Sigmoid colon (tissue), 7 donors: ENCODE data around the gene ZBED5. TPM values are rescaled to one million over a fixed set of nuclear protein-coding genes. Genes with fewer than 3 reads are reported as not detected.
"Not testable (repeated sequence)": the region's sequence is repeated elsewhere in the genome, so short reads cannot be mapped to it uniquely, and the experiment has no call there.

ENCODE experiments used
- DNase-seq: peaks from one replicate; pipeline ENCODE4 v3.0.0-alpha.2; 2019
- H3K27ac ChIP-seq, 4 donors: fragments of 200-600 bp; sonication (generic); one replicate each; pipeline ENCODE4 v1.5.1; 2016 to 2019; ENCODE audit warnings: mild to moderate bottlenecking in 1 of 4
- H3K27me3 ChIP-seq, 3 donors: fragments of 200-600 bp; sonication (generic); one replicate each; pipeline ENCODE4 v1.5.1; 2019; ENCODE audit warnings: mild to moderate bottlenecking in 1 of 3
- H3K36me3 ChIP-seq, 4 donors: fragments of 200-600 bp; sonication (generic); one replicate each; pipeline ENCODE4 v1.5.1; 2016 to 2019
- H3K4me1 ChIP-seq, 4 donors: fragments of 200-600 bp; sonication (generic); one replicate each; pipeline ENCODE4 v1.5.1; 2017 to 2019
- H3K4me3 ChIP-seq, 4 donors: fragments of 200-600 bp; sonication (generic); one replicate each; pipeline ENCODE4 v1.5.1; 2017 to 2019; ENCODE audit warnings: mild to moderate bottlenecking in 2 of 4, moderate library complexity in 1 of 4
- H3K9me3 ChIP-seq, 4 donors: fragments of 200-600 bp in 3 of 4; sonication (generic) in 3 of 4; one replicate each; pipeline versions ENCODE4 v1.5.1 to v1.6.1; 2013 to 2019
- CTCF ChIP-seq, 4 experiments: fragments of 450-650 bp in 3 of 4; fragments of 200-600 bp in 1 of 4; IDR thresholded peaks; one replicate each; pipeline ENCODE4 v1.5.1; 2016 to 2019; ENCODE audit warnings: antibody characterized with exemption in 4 of 4, mild to moderate bottlenecking in 3 of 4, moderate library complexity in 2 of 4
- EP300 ChIP-seq, 4 donors: sonication (generic); formaldehyde crosslinking; IDR thresholded peaks; one replicate each; pipeline ENCODE4 v1.6.1; 2017; ENCODE audit warnings: antibody characterized with exemption in 4 of 4
- POLR2A ChIP-seq, 2 donors: fragments of 450-650 bp; IDR thresholded peaks; one replicate each; pipeline ENCODE4 v1.6.1; 2016; ENCODE audit warnings: antibody characterized with exemption in 2 of 2, mild to moderate bottlenecking in 2 of 2, moderate library complexity in 2 of 2
- POLR2AphosphoS5 ChIP-seq, 4 donors: sonication (generic); formaldehyde crosslinking; IDR thresholded peaks; one replicate each; pipeline ENCODE4 v1.6.1; 2017; ENCODE audit warnings: antibody characterized with exemption in 4 of 4
- WGBS, 2 donors: extraction: QIAGEN DNeasy Blood & Tissue Kit; methylation state at CpG; one replicate each; pipeline ENCODE4 v1.1.7; 2013; 5-methylcytosine and 5-hydroxymethylcytosine counted together
- intact Hi-C: fragments of 100-400 bp; cut with DNase I; formaldehyde crosslinking; loops from one replicate; pipeline ENCODE4 v1.15.1; 2023
- polyA plus RNA-seq, 3 donors: library from polyadenylated mRNA; stranded (reverse); fragments of 200-250 nt; gene quantifications; one replicate each; pipeline ENCODE4 v1.2.3, GENCODE V29; 2013
- total RNA-seq, 4 donors: library from RNA; depleted of rRNA; stranded (reverse); fragments of >200 nt; gene quantifications; one replicate each; pipeline ENCODE4 v1.1.0, GENCODE V29; 2016
- donor health status: healthy with polysubstance abuse.
- donor health status: Bipolar disorder and iron deficiency.
- donor health status: healthy.

ZBED5 gene
- total and polyA plus RNA-seq, 7 donors: 9.0 to 51.7 (median 34.9) TPM

DNA sequence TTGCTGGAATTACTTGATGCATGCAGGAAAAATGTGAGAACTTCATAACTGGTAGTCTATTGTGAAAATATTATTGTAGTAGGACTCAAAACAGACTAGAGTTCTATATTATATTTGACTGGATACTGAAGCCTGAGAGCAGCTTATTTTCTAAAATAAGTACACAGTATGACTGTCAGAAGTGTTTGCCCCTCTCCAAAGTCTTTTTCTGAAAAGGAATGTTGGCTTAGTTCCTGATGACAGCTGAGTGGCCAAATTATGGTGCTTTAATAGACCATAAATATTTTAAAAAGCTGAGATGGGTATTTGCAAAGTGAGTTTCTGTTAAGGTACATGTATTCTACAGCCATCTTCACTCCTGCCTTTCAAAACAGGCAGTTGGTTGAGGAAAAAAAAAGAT, 13.1 kb downstream of the ZBED5 start:
- peaks cover 0 to 4% (median 0%) of the 10 kb centered on the region in 4 donors for H3K36me3 ChIP-seq
- H3K9me3 ChIP-seq: no peaks in the 10 kb centered on the region
- H3K4me3 ChIP-seq: no peak overlapping the region
- no peak for DNase-seq
- TF ChIP-seq CTCF (IDR thresholded peaks at IDR 0.05): no peak
- no peak for TF ChIP-seq EP300 (IDR thresholded peaks at IDR 0.05)
- TF ChIP-seq POLR2A (IDR thresholded peaks at IDR 0.05): no peak
- TF ChIP-seq POLR2AphosphoS5 (IDR thresholded peaks at IDR 0.05): no peak
- intact Hi-C loops: no loop called here
- H3K27ac ChIP-seq: peak overlapping the region in 2 of 4 donors; percentile 42 to 44
- H3K4me1 ChIP-seq: peaks cover 0 to 15% (median 11%) of the 10 kb centered on the region in 4 donors
- H3K27me3 ChIP-seq: no peaks in the 10 kb centered on the region

- intact Hi-C loops: no loop called here
- no peak for DNase-seq
- Histone ChIP-seq H3K9me3 (no peaks in the 10 kb centered on the region), H3K27me3 (no peaks in the 10 kb centered on the region), H3K27ac (peak overlapping the region in 2 of 4 donors; percentile 42 to 44), H3K36me3 (peaks cover 0 to 4% (median 0%) of the 10 kb centered on the region in 4 donors), H3K4me1 (peaks cover 0 to 15% (median 11%) of the 10 kb centered on the region in 4 donors), H3K4me3 (no peak overlapping the region)
- TF ChIP-seq POLR2AphosphoS5 (IDR thresholded peaks at IDR 0.05): no peak
- TF ChIP-seq EP300 (IDR thresholded peaks at IDR 0.05): no peak
- no peak for TF ChIP-seq CTCF (IDR thresholded peaks at IDR 0.05)
- no peak for TF ChIP-seq POLR2A (IDR thresholded peaks at IDR 0.05)
These were observed 13.5 kb downstream of the ZBED5 start for GRCh38 chr11:10844356-10844755.

- Histone ChIP-seq H3K27me3 (no peaks in the 10 kb centered on the region), H3K4me3 (no peak overlapping the region), H3K9me3 (no peaks in the 10 kb centered on the region), H3K36me3 (no peaks in the 10 kb centered on the region), H3K27ac (no peak overlapping the region), H3K4me1 (no peaks in the 10 kb centered on the region)
- 68% methylated on average over 3 of the region's 3 CpGs for WGBS, 2 donors
- TF ChIP-seq POLR2AphosphoS5 (IDR thresholded peaks at IDR 0.05): no peak
- TF ChIP-seq POLR2A (IDR thresholded peaks at IDR 0.05): no peak
- no peak for TF ChIP-seq CTCF (IDR thresholded peaks at IDR 0.05)
- no peak for TF ChIP-seq EP300 (IDR thresholded peaks at IDR 0.05)
- DNase-seq: no peak
- intact Hi-C loops: no loop called here
These were observed 19.0 kb downstream of the ZBED5 start for GRCh38 chr11:10838881-10839280.

- Histone ChIP-seq H3K4me1 (no peaks in the 10 kb centered on the region), H3K27me3 (no peaks in the 10 kb centered on the region), H3K4me3 (no peak overlapping the region), H3K36me3 (no peaks in the 10 kb centered on the region), H3K9me3 (no peaks in the 10 kb centered on the region), H3K27ac (no peak overlapping the region)
- intact Hi-C loops: no loop called here
- no peak for DNase-seq
- no peak for TF ChIP-seq CTCF (IDR thresholded peaks at IDR 0.05)
- no peak for TF ChIP-seq POLR2A (IDR thresholded peaks at IDR 0.05)
- no peak for TF ChIP-seq EP300 (IDR thresholded peaks at IDR 0.05)
- no peak for TF ChIP-seq POLR2AphosphoS5 (IDR thresholded peaks at IDR 0.05)
These were observed 19.8 kb downstream of the ZBED5 start for GRCh38 chr11:10838083-10838482.

- DNase-seq, H3K27me3 ChIP-seq: not testable (repeated sequence)
These were observed 21.0 kb downstream of the ZBED5 start for GRCh38 chr11:10836884-10837283.

More at GRCh38 chr11:10836884-10837283, 21.0 kb downstream of the ZBED5 start:
- H3K9me3 ChIP-seq, H3K27ac ChIP-seq, H3K4me1 ChIP-seq, H3K4me3 ChIP-seq, H3K36me3 ChIP-seq, intact Hi-C loops: not testable (repeated sequence)
- 95 to 96% methylated on average over 4 of the region's 4 CpGs for WGBS, 2 donors
